ENCODE results near the gene ZDHHC14. TPM values are rescaled to one million over a fixed set of nuclear protein-coding genes. Genes with fewer than 3 reads are reported as not detected.

Gene ZDHHC14
- total RNA-seq, 2 experiments from 2014 or later, result 1.3 to 1.6 TPM

DNA sequence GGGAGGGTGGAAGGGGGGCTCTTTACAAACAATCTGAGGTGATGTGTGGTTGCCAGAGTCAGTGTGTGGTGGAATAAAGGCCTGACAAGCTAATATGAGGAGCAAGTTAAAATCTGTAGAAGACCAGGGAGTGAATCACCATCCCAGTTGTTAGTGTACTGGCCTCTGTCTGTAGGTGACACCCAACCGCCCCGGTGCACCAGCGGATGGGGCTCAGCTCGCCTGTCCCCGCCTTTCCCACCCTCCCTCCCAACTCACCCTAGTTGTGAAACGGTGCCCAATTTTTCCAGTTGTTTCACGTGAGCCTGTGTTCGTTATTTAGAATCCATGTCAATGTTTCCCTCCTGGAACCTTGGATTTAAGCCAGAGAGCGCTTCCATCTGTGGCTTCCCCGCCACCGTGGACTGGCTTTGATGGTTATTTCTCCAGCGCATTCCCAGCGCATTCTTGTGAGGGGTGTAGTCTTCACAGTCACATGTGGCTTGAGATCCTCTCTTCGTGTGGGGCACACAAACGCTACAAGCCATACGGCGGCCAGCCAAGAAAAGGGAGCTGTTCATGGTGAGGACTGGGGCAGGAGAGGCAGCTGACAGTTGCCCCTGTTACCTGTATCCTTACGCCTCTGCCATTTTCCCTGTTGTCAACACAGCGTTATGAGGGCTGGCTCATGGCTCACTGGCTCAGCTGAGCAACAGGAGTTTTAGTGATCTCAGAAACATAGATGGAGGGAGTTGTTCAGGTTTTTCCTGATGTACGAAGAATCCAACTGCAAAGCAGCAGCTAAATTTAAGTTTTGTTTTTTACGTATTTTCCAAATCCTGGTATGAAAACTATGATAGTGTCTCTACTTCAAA is 137.6 kb downstream of the ZDHHC14 start:
- intact Hi-C loops (cut with DNase I, micrococcal nuclease), result no loop called here
- ATAC-seq (ENCODE audit: poor library complexity) (no peak), DNase-seq (no peak)
- Mint-ChIP-seq H3K4me3 (no peak overlapping the region), H3K36me3 (ENCODE audit: low read depth) (no peaks in the 10 kb centered on the region), H3K4me1 (ENCODE audit: low read depth) (no peaks in the 10 kb centered on the region), H3K27ac (no peak overlapping the region), H3K9me3 (no peaks in the 10 kb centered on the region), H3K27me3 (no peaks in the 10 kb centered on the region)
- CTCF ChIA-PET, result no interaction called here
- TF ChIP-seq, protein P1, sequence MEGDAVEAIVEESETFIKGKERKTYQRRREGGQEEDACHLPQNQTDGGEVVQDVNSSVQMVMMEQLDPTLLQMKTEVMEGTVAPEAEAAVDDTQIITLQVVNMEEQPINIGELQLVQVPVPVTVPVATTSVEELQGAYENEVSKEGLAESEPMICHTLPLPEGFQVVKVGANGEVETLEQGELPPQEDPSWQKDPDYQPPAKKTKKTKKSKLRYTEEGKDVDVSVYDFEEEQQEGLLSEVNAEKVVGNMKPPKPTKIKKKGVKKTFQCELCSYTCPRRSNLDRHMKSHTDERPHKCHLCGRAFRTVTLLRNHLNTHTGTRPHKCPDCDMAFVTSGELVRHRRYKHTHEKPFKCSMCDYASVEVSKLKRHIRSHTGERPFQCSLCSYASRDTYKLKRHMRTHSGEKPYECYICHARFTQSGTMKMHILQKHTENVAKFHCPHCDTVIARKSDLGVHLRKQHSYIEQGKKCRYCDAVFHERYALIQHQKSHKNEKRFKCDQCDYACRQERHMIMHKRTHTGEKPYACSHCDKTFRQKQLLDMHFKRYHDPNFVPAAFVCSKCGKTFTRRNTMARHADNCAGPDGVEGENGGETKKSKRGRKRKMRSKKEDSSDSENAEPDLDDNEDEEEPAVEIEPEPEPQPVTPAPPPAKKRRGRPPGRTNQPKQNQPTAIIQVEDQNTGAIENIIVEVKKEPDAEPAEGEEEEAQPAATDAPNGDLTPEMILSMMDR (IDR thresholded peaks at IDR 0.05), result no peak
- Histone ChIP-seq H3K4me3 (ENCODE audit: low read length) (no peak overlapping the region), H3K9me3 (ENCODE audit: control insufficient read depth in 1 of 2, insufficient read depth in 1 of 2, low read length in 2 of 2) (no peaks in the 10 kb centered on the region), H3K4me1 (ENCODE audit: insufficient read depth, low read length) (no peaks in the 10 kb centered on the region), H3K27me3 (ENCODE audit: control insufficient read depth in 1 of 2, insufficient read depth in 2 of 2, low read length in 2 of 2) (no peaks in the 10 kb centered on the region), H3K27ac (ENCODE audit: low read depth in 1 of 2, low read length in 2 of 2) (no peak overlapping the region), H3K36me3 (ENCODE audit: insufficient read depth, low read length) (no peaks in the 10 kb centered on the region)
- POLR2A ChIA-PET, result no interaction called here

DNA sequence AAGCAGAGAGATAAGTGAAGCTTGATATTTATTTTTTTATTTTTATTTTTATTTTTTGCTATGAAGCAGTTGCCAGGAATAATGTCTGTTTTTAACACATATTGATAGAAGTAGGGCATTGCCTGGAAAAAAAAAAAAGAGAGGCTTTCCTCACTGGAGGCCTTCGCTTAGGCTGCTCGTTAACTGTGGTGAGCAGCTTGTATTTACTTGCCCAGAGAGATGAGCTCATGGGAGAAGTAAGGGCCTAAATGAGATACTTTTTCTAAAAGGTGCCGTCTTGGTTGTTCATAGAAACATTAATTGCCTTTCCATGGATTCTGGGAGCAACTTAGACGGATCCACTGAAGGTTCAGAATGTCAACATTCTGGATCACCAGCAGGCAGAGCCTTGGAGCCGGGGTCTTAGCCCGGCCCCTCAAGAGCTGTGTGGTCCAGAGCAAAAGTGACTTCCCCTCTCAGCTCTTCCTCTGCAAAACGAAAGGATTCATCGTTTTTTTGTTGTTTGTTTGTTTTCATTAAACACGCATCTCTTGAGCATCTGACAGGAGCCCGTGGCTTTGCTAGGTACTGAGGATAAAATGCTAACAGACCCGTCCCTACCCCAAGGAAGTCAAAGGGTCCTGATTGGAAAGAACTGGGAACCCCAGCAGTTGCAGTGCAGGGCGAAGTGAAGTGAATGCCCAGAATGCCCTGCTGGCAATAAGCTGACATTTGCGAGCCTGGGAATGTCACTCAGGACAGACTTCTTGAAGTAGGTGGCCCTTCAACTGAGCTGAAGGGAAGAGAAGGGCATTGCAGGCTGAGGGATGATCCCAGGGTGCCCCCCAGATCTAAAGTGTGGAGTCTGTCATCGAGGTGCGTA is 138.5 kb downstream of the ZDHHC14 start:
- no peaks in the 10 kb centered on the region for H3K36me3 ChIP-seq (ENCODE audit: insufficient read depth, low read length)
- H3K4me1 ChIP-seq (ENCODE audit: insufficient read depth, low read length), result no peaks in the 10 kb centered on the region
- no peak for ATAC-seq (ENCODE audit: poor library complexity)
- H3K36me3 Mint-ChIP-seq (ENCODE audit: low read depth), result no peaks in the 10 kb centered on the region
- ChIA-PET POLR2A (interaction anchor here (0.6 kb wide), 1 partner anchor 742 kb away, joined by 3 read pairs; no protein-coding TSS in a partner anchor), CTCF (no interaction called here)
- H3K27me3 Mint-ChIP-seq, result no peaks in the 10 kb centered on the region
- H3K27ac ChIP-seq (ENCODE audit: low read depth in 1 of 2, low read length in 2 of 2), result no peak overlapping the region
- no peaks in the 10 kb centered on the region for H3K4me1 Mint-ChIP-seq (ENCODE audit: low read depth)
- H3K4me3 Mint-ChIP-seq, result no peak overlapping the region
- no peak for DNase-seq
- H3K27ac Mint-ChIP-seq, result no peak overlapping the region
- no peaks in the 10 kb centered on the region for H3K9me3 Mint-ChIP-seq
- TF ChIP-seq, protein P1 (IDR thresholded peaks at IDR 0.05), result no peak
- intact Hi-C loops (cut with DNase I, micrococcal nuclease), result no loop called here
- no peak overlapping the region for H3K4me3 ChIP-seq (ENCODE audit: low read length)
- H3K9me3 ChIP-seq (ENCODE audit: control insufficient read depth in 1 of 2, insufficient read depth in 1 of 2, low read length in 2 of 2), result no peaks in the 10 kb centered on the region
- no peaks in the 10 kb centered on the region for H3K27me3 ChIP-seq (ENCODE audit: control insufficient read depth in 1 of 2, insufficient read depth in 2 of 2, low read length in 2 of 2)

DNA sequence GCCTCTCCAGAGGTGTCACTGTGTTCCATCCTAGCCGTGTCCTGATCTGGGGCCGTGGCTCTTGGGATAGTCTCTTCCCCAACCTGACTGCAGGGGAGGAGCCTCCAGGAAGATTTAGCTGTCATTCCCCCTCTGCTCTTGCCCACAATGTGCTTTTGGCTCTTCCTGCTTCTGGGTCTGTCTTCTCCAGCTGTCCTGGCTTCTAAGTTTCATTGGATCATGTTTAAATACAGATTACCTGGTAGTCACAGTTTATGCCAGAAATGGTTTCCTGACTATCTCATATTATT is 139.1 kb downstream of the ZDHHC14 start:
- no peaks in the 10 kb centered on the region for H3K36me3 Mint-ChIP-seq (ENCODE audit: low read depth)
- ATAC-seq (ENCODE audit: poor library complexity) (no peak), DNase-seq (no peak)
- Histone ChIP-seq H3K4me3 (ENCODE audit: low read length) (no peak overlapping the region), H3K27me3 (ENCODE audit: control insufficient read depth in 1 of 2, insufficient read depth in 2 of 2, low read length in 2 of 2) (no peaks in the 10 kb centered on the region), H3K9me3 (ENCODE audit: control insufficient read depth in 1 of 2, insufficient read depth in 1 of 2, low read length in 2 of 2) (no peaks in the 10 kb centered on the region), H3K4me1 (ENCODE audit: insufficient read depth, low read length) (no peaks in the 10 kb centered on the region), H3K36me3 (ENCODE audit: insufficient read depth, low read length) (no peaks in the 10 kb centered on the region), H3K27ac (ENCODE audit: low read depth in 1 of 2, low read length in 2 of 2) (no peak overlapping the region)
- no peak overlapping the region for H3K4me3 Mint-ChIP-seq
- ChIA-PET CTCF (no interaction called here), POLR2A (no interaction called here)
- H3K9me3 Mint-ChIP-seq, result no peaks in the 10 kb centered on the region
- no peaks in the 10 kb centered on the region for H3K4me1 Mint-ChIP-seq (ENCODE audit: low read depth)
- no peaks in the 10 kb centered on the region for H3K27me3 Mint-ChIP-seq
- TF ChIP-seq, protein P1 (IDR thresholded peaks at IDR 0.05), result no peak
- intact Hi-C loops (cut with DNase I, micrococcal nuclease), result no loop called here
- no peak overlapping the region for H3K27ac Mint-ChIP-seq
